DMS53 treated with DMSO at 0.1 percent for 48 hours (cell line): ENCODE data around the gene LHX5.
A peak's percentile ranks its signal among the peaks of the same experiment; 100 is the strongest.

Experiments used
- DNase-seq: peaks from one replicate; lab custom pipeline; 2025; ENCODE audit not compliant: unreplicated experiment; lab: John Stamatoyannopoulos, UW

Gene LHX5

GRCh38 chr12:113466454-113467141 lies 5.1 kb downstream of the LHX5 start:
- peak; percentile 57 for DNase-seq

DNA sequence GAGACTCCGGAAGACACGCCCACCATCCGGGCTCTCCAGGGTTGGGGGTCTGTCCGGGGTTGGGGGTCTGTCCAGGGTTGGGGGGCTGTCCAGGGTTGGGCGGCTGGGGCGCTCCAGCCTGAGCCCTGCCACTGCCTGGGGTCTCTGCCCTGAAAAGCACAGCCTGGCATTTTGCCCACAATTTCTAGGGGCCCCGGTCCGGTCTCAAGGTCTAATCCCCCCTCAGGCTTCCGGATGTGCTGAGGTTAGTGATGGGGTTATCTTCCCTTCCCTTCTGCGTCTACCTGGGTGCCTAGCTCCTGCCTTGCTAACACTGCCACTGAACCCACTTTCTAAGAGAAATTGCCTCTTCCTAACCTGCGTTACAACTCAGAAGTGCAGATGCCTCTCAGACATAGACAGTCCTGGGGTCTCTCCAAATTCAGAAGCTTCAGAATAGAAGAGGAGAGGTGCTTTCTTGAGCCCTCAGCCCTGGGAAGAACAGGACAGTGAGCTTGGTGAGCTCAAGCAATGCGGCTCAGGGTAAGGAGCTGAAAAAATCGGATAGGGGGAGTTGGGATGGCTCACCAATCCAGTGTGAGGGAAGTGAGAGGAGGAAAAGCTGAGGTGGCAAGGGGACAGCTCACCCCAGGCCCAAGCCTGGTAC lies 5.7 kb downstream of the LHX5 start:
- DNase-seq: peak; percentile 25

DNA sequence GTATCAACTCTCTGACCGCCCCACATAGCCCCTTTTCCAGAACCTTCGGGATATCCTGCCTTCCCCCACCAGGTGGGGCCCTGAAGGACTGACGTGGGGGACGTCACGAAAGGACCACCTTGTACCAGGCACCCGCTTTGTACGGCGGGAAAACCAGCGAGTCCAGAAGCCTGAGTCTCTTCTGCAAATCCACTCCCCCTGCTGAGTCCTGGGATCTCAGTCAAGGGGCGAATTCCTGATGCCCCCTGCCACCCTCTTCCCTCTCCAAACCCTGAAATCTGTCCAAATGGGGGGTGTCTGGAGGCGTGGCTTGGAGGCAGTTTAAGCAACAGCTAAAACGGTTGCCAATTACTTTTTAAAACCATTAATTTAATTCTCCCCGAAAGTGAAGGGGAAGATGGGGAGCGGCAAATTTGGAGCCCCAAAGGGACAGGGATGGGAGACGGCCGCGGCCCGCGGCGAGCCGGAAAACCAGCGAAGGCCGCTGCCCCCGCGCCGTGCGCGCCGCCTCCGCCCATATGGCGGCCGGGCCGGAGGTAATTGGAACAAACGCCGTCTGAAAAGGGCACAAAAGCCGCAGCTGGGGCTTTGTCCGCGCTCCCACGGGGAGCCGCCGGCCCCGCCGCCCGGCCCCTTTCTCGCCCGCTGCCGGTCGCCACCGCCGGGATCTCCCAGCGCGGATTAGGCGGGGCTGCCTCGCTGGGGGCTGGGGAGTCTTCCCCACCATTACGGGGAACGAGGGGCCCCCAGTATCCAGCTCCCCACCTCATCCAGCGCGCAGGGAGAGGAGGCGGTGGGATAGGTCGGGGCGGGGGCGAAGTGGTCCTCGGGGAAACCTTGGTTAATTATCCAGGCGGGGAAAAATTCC lies 6.6 kb downstream of the LHX5 start:
- DNase-seq: peak; percentile 21

DNA sequence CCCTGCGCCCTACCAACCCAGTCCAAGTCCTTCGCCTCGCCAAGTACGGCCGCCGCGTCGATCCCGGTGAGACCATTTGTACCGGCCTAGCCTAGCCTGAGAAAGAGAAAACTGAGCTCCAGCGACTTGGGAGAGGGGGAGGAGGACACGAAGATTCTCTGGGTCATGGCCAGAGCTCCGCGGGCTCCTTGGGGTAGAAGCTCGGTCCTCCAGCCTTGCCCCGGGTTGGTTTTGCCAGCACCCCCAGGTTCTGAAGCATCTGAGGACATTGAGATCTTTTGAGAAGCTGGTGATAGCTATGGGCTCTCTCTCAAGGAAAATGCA lies 7.3 kb downstream of the LHX5 start:
- no peak for DNase-seq

- peak; percentile 45 for DNase-seq
These were observed 7.8 kb downstream of the LHX5 start for GRCh38 chr12:113463746-113464451.

DNA sequence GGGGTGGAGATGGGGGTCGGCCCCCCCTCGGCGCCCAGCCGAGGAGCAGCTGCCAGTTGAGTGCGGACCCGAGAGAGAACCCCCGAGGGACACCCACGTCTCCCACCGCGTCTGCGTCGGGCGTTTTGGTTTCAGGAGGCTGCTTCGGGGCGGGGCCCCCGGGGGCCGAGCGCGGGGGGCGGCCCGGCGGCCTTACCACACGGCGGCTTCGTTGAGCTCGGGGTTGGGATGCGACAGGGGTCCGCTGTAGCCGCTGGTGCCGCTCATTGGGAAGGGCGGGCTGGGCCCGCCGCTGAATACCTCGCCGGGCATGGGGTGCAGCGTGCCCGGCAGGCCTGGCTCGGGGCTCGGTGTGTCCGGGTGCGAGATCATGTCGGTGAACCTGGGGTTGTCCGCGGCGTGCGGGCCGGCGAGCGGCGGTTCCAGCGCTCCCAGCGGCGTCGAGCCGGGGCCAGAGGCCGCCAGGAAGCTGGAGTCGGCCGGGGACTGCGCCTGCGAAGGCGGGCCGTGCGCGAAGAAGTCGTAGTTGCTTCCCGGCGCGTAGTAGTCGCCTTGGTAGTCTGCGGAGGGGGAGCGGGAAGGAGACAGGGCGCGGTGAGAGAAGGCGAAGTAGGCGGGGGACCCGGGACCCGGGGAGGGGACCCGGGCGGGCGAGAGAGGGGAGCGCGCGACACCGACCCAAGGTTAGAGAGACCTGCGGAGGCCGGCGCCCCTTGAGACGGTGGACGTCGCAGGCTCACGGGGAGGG lies 8.5 kb downstream of the LHX5 start:
- no peak for DNase-seq

- DNase-seq: peak; percentile 88
These were observed 9.4 kb downstream of the LHX5 start for GRCh38 chr12:113462117-113462774.

- peak; percentile 23 for DNase-seq
These were observed 10.0 kb downstream of the LHX5 start for GRCh38 chr12:113461666-113462065.

GRCh38 chr12:113459981-113460380 lies 11.7 kb downstream of the LHX5 start:
- DNase-seq: no peak

GRCh38 chr12:113457710-113458109 lies 14.0 kb downstream of the LHX5 start:
- no peak for DNase-seq

DNA sequence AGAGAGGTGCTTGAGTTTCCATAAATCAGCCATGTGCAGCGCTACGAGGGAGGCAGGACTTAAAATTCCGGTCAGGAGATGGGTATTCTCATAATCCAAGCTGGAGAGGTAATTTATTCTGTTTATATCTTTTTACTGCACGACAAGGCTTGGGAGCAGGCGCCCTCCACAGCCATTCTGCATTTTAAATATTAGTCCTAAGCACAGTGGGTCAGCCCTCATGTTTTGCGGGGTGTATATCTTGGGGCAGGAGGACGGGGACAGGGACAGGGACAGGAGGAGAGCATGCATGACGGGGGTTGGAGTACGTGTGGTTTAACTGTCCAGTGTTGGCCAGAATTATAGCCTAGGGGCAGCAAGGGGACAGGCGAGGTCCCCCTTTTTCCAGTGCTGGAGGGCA lies 14.5 kb downstream of the LHX5 start:
- no peak for DNase-seq

DNA sequence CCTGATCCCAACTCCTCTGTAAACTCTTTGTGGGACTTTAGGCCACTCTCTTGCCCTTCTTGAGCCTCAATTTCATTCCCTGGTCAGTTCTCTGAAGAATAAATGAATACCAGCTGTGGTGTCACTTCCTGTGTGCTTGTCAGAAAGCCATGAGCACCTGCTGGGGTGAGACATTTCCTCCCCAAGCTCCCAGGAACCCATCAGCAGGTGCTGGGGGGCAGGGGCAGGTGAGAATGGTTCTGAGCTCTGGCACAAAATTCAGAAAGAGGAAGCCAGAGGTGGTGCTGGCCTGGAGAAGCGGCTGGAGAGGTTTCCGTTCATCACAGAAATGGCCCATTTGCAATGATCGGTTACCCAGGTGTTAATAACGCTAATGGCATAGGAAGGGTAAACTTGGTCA lies 14.9 kb downstream of the LHX5 start:
- peak; percentile 36 for DNase-seq

DNA sequence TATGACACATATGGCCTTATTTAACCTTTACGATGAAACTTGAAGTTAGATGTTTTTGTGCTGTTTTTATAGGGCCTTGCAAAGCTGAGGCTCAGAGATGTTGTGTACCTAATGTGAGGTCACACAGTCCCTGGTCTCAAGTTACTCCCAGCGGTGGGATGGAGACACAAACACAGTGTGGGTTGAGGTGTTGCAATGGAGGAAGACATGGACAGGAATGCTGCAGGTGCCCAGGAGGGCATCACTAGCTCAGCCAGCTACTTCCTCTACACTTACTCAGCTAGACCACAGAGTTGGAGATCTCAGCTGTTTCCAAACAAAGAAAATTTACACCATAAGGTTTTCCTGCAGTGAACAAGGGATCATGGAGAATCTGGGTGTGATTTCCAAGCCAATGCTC lies 15.5 kb downstream of the LHX5 start:
- no peak for DNase-seq

DNA sequence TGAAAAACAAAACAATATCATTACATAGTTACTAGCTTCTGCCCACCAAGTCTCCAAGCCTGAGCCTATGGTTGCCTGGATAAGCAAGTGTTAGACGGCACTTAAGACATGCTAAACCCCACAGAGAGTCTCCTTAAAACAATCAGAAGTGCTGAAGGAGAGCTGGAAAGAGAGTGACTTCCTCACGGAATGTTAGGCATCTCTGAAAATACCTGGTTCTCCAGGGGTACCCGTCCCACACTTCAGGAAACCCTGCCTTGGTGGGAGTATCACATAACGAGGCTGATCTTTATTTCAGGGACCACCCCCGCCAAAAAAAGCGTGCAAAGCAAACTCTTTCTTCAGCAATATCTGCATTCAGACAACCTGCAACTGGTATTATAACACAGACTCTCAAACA lies 18.3 kb downstream of the LHX5 start:
- no peak for DNase-seq

DNA sequence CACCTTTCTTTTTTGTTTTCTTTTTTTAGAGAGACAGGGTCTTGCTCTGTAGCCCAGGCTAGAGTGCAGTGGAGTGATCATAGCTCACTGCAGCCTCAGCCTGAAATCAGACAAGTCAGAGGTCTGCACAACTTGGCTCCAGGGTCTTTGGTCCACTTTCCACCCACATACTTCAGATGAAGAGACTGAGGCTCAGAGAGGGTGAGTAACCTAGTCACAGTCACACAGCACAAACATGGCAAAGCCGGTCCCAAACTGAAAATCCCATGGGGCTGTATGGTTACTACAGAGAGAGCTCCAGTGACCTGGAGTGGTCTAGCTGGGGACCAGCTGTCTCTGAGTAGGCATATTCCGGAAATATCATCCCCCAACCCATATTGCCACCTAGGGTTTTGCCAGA lies 19.2 kb downstream of the LHX5 start:
- DNase-seq: no peak

- no peak for DNase-seq
These were observed 21.8 kb downstream of the LHX5 start for GRCh38 chr12:113449839-113450238.

DNA sequence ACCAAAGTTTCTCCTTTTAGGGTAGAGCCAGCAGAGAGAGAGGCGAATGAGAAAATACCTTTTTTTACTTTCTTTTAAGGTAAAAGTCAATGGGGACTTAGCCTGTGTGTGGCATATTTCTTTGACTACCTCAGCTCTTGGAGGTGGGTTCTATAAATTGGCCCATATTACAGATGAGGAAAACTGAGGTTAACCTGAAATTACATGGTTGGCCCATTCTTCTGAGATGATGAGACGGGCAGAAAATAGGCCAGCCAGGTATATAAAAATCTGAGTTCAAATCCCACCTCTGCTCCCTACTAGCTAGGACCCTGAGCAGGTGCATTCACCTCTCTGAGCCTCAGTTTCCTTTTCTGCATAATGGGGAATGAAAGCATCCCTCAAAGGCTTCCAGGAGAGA lies 22.4 kb downstream of the LHX5 start:
- DNase-seq: no peak

DNA sequence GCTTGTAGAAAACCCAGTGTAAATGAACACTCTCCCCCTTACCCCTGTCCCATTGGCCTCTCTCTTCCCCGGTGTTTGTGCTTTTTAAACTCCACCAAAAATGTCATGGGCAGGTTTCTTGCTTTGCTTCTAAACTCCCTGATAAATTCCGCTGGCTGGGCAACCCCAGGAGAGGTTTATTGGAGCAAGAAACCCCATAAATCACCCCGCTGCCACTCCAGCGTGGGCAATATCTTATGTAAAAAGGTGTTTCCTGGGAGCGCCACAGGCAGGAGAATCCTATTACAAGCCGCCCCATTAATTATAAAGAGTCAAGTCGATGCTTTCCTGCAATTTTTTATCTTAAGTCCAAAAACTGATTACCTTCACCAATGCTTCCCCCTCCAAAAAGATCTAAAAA lies 22.8 kb downstream of the LHX5 start:
- DNase-seq: no peak

- no peak for DNase-seq
These were observed 26.0 kb downstream of the LHX5 start for GRCh38 chr12:113445544-113446171.

DNA sequence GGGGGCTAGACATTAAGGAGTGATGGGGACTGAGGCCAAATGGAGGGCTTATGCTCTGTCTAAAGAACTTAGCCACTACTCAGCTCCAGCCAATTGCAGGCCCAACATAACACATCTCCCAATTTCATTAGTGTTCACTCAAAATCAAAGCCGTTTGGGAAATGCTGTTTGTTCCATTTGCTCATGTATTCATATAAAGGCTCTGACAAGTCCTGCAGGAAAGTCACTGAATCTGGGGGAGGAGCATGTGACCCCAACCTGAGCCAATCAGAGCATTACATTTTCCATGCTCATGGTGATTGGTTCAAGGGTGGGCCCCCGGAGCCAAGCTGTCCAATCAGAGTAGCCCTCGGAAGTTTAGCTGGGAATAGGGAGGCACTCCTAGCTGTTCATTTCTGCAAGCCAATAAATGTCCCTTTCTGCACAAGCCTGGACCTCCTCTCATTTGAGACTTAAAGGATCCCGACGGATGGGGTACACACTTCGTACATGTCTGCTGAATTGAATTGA lies 28.6 kb downstream of the LHX5 start:
- DNase-seq: no peak
